ENCODE results near the gene COMT.

Gene COMT

DNA sequence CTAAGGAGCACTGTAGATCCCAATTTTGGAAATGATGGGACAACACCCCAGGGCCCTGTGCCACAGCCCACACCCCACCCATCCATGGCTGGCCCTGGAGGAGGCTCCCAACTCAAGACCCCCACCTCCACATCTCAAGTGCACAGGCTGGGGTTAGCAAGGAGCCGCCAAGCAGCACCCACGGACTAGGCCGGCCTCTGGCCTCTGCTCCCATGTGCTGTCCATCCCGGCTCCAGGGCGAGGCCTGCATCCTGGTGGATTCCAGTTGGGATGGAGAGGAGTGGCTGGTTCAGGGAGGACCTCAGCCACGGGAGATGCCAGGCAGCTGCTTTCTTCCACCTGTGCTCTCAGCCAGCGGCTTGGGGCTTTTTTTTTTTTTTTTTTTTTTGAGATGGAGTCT, 43.4 kb upstream of the COMT start:
- no peak overlapping the region for H3K27ac ChIP-seq (ENCODE audit: extremely low read depth, low read depth, low read length)
- CTCF ChIA-PET: interaction anchor here (0.6 to 2.0 kb wide), 3 partner anchors 12 to 76 kb away, joined by 3 to 8 read pairs (median 5); no protein-coding TSS in a partner anchor

DNA sequence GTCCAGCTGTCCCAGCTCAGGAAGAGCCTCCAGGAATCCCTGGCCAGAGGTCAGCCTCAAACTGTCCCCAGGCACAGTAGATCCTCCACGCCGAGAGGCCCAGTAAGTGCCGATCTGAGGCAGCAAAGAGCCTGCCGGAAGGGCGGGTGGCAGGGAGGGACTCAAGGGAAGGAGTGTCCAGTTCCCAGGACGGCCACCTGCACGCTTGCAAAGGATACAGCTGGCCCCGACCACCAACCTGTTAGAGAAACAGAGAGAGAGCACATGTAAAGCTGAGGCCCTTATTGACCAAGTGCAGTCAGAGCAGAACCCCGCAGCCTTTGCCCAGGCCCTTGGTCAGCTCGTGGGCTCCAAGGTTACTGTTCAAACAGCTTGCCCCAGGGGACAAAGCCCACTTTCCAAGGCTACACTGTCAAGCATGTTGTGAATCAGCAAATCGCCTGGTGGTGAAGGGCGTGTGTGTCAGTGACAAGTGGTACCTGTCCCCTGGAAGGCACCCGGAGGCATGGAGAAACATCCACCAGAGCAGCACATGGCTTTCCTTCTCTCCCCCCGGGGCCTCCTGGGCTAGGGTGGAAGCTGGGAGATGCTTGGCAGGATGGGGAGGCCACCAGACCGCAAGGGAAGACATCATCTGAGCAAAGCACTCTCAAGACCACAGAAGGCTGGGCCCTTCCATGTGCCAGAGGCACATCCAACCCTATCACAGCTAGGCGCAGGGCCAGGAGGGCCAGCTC, 42.6 kb upstream of the COMT start:
- no peak overlapping the region for H3K27ac ChIP-seq (ENCODE audit: extremely low read depth, low read depth, low read length)
- ChIA-PET POLR2A (no interaction called here), CTCF (interaction anchor here (0.6 to 2.0 kb wide), 2 partner anchors 9 to 11 kb away, joined by 3 to 8 read pairs; no protein-coding TSS in a partner anchor)
- H3K9me3 ChIP-seq (ENCODE audit: control insufficient read depth, insufficient read depth, low read depth, low read length): no peaks in the 10 kb centered on the region
- no peaks in the 10 kb centered on the region for H3K4me1 ChIP-seq (ENCODE audit: control insufficient read depth, insufficient read depth, low read length)
- TF ChIP-seq ZNF626 (tag by site-specific recombination; IDR thresholded peaks at IDR 0.05): no peak
- no peak for TF ChIP-seq ZNF354C (tag by site-specific recombination; IDR thresholded peaks at IDR 0.05; ENCODE audit: borderline replicate concordance, low read depth)
- no peak for TF ChIP-seq PRDM1 (tag by site-specific recombination; IDR thresholded peaks at IDR 0.05)
- TF ChIP-seq ZNF138 (tag by site-specific recombination; IDR thresholded peaks at IDR 0.05; ENCODE audit: borderline replicate concordance): no peak
- no peak for TF ChIP-seq ZNF221 (tag by site-specific recombination; IDR thresholded peaks at IDR 0.05; ENCODE audit: borderline replicate concordance)
- TF ChIP-seq ZNF133 (tag by site-specific recombination; IDR thresholded peaks at IDR 0.05): no peak
- TF ChIP-seq ZNF561 (tag by site-specific recombination; IDR thresholded peaks at IDR 0.05; ENCODE audit: borderline replicate concordance): no peak
- TF ChIP-seq KLF7 (tag by site-specific recombination; IDR thresholded peaks at IDR 0.05; ENCODE audit: borderline replicate concordance): no peak
- no peak for TF ChIP-seq GLI2 (tag by site-specific recombination; IDR thresholded peaks at IDR 0.05; ENCODE audit: borderline replicate concordance, low read depth)
- TF ChIP-seq ZNF670 (tag by site-specific recombination; IDR thresholded peaks at IDR 0.05; ENCODE audit: low read depth): no peak
- no peak for TF ChIP-seq ZNF404 (tag by site-specific recombination; IDR thresholded peaks at IDR 0.05)
- no peak for TF ChIP-seq ZNF585B (tag by site-specific recombination; IDR thresholded peaks at IDR 0.05)
- no peak for TF ChIP-seq ZNF664 (tag by site-specific recombination; IDR thresholded peaks at IDR 0.05)
- no peak for TF ChIP-seq BCL11B (tag by site-specific recombination; IDR thresholded peaks at IDR 0.05; ENCODE audit: low read depth)
- TF ChIP-seq, protein P1, sequence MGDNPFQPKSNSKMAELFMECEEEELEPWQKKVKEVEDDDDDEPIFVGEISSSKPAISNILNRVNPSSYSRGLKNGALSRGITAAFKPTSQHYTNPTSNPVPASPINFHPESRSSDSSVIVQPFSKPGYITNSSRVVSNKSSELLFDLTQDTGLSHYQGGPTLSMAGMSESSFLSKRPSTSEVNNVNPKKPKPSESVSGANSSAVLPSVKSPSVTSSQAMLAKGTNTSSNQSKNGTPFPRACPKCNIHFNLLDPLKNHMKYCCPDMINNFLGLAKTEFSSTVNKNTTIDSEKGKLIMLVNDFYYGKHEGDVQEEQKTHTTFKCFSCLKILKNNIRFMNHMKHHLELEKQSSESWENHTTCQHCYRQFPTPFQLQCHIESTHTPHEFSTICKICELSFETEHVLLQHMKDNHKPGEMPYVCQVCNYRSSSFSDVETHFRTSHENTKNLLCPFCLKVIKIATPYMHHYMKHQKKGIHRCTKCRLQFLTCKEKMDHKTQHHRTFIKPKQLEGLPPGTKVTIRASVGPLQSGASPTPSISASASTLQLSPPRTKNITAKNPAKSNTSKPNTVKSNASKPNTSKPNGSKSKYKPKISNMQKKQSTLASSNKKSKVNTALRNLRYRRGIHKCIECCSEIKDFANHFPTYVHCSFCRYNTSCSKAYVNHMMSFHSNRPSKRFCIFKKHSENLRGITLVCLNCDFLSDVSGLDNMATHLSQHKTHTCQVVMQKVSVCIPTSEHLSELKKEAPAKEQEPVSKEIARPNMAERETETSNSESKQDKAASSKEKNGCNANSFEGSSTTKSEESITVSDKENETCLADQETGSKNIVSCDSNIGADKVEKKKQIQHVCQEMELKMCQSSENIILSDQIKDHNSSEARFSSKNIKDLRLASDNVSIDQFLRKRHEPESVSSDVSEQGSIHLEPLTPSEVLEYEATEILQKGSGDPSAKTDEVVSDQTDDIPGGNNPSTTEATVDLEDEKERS (tag by site-specific recombination; IDR thresholded peaks at IDR 0.05): no peak
- H3K4me3 ChIP-seq (ENCODE audit: low read depth, low read length): no peak overlapping the region
- peaks cover 0 to 20% of the 10 kb centered on the region in 2 experiments; a peak in 1 of 3 replicates for H3K36me3 ChIP-seq (ENCODE audit: control insufficient read depth in 2 of 2, insufficient read depth in 1 of 2, low read length in 2 of 2)

More for the DNA sequence above, 43.4 kb upstream of the COMT start:
- H3K4me1 ChIP-seq (ENCODE audit: control insufficient read depth, insufficient read depth, low read length): no peaks in the 10 kb centered on the region
- H3K9me3 ChIP-seq (ENCODE audit: control insufficient read depth, insufficient read depth, low read depth, low read length): no peaks in the 10 kb centered on the region
- peaks cover 0 to 28% of the 10 kb centered on the region in 2 experiments; a peak in 1 of 3 replicates for H3K36me3 ChIP-seq (ENCODE audit: control insufficient read depth in 2 of 2, insufficient read depth in 1 of 2, low read length in 2 of 2)
- POLR2A ChIA-PET: no interaction called here
- H3K4me3 ChIP-seq (ENCODE audit: low read depth, low read length): no peak overlapping the region
- TF ChIP-seq, protein P2, sequence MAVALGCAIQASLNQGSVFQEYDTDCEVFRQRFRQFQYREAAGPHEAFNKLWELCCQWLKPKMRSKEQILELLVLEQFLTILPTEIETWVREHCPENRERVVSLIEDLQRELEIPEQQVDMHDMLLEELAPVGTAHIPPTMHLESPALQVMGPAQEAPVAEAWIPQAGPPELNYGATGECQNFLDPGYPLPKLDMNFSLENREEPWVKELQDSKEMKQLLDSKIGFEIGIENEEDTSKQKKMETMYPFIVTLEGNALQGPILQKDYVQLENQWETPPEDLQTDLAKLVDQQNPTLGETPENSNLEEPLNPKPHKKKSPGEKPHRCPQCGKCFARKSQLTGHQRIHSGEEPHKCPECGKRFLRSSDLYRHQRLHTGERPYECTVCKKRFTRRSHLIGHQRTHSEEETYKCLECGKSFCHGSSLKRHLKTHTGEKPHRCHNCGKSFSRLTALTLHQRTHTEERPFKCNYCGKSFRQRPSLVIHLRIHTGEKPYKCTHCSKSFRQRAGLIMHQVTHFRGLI (tag by site-specific recombination; IDR thresholded peaks at IDR 0.05): no peak
- TF ChIP-seq SP2 (tag by site-specific recombination; IDR thresholded peaks at IDR 0.05): no peak
- TF ChIP-seq SCRT2 (tag by site-specific recombination; IDR thresholded peaks at IDR 0.05): no peak
- no peak for TF ChIP-seq ZNF37A (tag by site-specific recombination; IDR thresholded peaks at IDR 0.05)
- TF ChIP-seq ZNF394 (tag by site-specific recombination; IDR thresholded peaks at IDR 0.05; ENCODE audit: borderline replicate concordance): no peak
- TF ChIP-seq ZNF10 (tag by site-specific recombination; IDR thresholded peaks at IDR 0.05): no peak
- TF ChIP-seq, protein P3, sequence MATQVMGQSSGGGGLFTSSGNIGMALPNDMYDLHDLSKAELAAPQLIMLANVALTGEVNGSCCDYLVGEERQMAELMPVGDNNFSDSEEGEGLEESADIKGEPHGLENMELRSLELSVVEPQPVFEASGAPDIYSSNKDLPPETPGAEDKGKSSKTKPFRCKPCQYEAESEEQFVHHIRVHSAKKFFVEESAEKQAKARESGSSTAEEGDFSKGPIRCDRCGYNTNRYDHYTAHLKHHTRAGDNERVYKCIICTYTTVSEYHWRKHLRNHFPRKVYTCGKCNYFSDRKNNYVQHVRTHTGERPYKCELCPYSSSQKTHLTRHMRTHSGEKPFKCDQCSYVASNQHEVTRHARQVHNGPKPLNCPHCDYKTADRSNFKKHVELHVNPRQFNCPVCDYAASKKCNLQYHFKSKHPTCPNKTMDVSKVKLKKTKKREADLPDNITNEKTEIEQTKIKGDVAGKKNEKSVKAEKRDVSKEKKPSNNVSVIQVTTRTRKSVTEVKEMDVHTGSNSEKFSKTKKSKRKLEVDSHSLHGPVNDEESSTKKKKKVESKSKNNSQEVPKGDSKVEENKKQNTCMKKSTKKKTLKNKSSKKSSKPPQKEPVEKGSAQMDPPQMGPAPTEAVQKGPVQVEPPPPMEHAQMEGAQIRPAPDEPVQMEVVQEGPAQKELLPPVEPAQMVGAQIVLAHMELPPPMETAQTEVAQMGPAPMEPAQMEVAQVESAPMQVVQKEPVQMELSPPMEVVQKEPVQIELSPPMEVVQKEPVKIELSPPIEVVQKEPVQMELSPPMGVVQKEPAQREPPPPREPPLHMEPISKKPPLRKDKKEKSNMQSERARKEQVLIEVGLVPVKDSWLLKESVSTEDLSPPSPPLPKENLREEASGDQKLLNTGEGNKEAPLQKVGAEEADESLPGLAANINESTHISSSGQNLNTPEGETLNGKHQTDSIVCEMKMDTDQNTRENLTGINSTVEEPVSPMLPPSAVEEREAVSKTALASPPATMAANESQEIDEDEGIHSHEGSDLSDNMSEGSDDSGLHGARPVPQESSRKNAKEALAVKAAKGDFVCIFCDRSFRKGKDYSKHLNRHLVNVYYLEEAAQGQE (tag by site-specific recombination; IDR thresholded peaks at IDR 0.05): no peak
